ENCODE data around the gene STARD7. TPM values are rescaled to one million over a fixed set of nuclear protein-coding genes. Genes with fewer than 3 reads are reported as not detected.

The STARD7 gene, protein sequence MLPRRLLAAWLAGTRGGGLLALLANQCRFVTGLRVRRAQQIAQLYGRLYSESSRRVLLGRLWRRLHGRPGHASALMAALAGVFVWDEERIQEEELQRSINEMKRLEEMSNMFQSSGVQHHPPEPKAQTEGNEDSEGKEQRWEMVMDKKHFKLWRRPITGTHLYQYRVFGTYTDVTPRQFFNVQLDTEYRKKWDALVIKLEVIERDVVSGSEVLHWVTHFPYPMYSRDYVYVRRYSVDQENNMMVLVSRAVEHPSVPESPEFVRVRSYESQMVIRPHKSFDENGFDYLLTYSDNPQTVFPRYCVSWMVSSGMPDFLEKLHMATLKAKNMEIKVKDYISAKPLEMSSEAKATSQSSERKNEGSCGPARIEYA
- 83.3 to 94.9 TPM (median 89.7 TPM) in 5 replicates for total RNA-seq (2022; extraction: Qiagen RNA extraction; ENCODE audit: low read depth)

DNA sequence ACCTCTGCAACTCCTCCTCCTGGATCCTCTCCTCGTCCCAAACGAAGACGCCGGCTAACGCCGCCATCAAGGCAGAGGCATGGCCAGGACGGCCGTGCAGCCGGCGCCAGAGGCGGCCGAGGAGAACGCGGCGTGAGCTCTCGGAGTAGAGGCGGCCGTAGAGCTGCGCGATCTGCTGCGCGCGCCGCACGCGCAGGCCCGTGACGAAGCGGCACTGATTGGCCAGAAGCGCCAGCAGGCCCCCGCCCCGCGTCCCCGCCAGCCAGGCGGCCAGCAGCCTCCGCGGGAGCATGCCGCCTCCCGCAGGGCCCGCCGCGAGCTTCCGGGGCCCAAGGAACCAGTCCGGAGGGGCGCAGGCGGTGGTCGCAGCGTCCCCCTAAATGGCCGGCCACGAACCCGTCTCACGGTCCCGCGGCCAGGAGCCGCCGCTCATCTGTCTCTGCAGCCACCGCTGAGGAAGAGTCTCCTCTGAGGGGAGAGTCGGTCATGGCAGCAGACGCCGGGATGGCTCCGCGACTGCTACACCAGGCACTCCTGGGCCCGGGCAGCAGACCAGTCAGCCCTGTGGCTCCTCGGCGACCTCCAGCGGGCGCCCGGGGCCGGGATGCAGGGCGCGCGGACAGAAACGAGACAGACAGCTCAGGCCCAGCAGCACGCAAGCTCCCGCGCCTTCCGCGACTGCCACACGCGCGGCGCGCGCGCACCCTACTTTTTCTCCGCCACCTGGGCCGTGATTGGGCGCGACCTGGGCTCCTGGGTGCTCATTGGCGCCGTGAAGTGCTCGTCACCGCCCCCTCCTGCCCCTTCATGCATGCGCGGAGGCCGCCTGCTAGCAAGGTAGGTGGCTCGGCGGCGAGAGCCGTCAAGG lies at the start of gene STARD7:
Gene STARD7, minus strand, starts transcription at position 685 of the 868 bp plus-strand sequence. Its CDS starts 393 bp downstream, at position 292.

DNA sequence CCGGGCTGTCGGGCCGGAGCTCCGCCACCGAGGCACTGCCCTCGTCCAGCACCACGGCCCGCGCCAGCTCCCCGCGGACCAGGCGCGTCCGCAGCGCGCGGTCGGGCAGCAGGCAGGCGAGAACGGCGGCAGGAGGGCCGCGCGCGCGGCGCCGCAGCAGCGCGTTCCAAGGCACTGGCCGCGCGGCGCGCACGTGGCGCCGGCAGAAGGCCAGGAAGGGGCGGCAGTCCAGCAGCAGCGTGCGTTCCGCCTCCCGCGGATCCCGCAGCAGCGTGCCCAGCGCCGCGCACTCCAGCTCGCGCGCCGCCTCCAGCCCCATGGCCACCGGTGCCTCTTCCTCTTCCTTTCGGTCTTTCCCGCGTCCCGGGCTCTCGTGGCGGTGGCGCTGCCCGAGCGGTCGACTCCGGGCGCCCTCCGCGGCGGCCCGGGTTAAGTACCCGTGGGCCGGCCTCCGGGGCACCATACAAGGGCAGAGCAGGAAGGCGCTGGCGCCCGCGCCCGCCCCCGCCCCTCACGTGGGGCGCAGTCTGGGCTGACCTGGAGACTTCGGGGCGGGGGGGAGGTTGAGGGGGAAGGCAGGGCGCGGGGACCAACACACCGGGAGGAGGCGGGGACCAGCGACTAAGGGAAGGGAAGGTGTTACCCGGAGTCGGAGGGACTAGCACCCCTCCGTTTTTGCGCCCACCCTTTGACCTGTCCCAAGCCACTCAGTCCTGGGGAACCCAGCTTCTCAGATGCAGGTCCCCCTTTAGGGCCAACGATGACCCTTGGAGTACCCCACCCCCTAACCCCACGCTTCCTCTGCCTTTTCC lies 63.4 kb downstream of the STARD7 start, which contains the start of gene DUSP2:
Gene DUSP2, minus strand, starts transcription at position 405 of the 812 bp plus-strand sequence. Its CDS starts 86 bp downstream, at position 319.

DNA sequence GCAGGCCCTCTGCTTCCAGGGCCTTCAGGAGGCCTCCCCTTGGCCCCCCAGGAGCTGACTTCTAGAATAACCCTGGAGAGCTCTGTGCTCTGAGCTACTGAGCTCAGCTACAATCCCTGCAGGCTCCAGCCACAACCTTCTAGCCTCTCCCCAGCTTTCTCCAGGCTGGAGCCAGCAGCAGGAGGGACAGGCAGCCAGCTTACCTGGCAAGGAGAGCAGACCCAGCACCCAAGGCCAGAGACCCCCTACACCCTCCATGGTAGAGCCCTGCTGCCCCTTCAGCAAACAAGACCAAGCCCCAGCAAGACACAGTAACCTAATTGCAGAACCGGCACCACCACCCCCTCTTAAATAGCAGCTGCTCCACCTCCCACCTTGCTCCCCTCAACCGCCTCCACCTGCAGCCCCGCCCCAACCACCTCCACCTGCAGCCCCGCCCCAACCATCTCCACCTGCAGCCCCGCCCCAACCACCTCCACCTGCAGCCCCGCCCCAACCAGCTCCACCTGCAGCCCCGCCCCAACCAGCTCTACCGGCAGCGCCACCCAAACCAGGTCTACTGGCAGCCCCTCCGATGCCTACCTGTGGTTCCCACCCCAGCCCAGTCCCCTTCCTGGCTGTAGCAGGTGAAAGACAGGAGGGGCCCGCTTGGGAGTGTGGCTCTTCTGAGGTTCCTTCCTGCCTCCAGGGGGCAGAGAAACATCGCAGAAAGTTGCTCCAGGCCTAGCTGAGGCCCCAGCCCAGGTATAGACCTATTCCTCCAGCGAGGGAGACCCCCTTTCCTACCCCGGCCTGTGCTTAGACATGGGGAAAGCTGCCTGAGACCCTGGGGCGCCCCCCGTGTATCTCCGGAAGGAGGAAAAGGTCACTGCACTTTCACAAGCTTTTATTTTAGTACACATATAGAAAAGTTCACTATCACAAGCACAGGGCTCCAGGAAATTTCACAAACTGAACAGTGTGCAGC lies 70.2 kb downstream of the STARD7 start, which contains the start of gene ASTL:
Gene ASTL, minus strand, starts transcription at position 324 of the 967 bp plus-strand sequence. Its CDS starts 66 bp downstream, at position 258.

Other genes starting within 250 kb of the STARD7 start
- gene ANKRD36C, start 217.0 kb downstream of the STARD7 start, total RNA-seq (2022; extraction: Qiagen RNA extraction; ENCODE audit: low read depth): 2.6 to 4.6 TPM (median 3.9 TPM) in 5 replicates
- not detected in 5 replicates for gene GPAT2, start 173.9 kb downstream of the STARD7 start, total RNA-seq (2022; extraction: Qiagen RNA extraction; ENCODE audit: low read depth)
- gene ADRA2B, start 92.3 kb downstream of the STARD7 start, total RNA-seq (2022; extraction: Qiagen RNA extraction; ENCODE audit: low read depth): 0.03 to 0.13 TPM (median 0.08 TPM) in 5 replicates
- not detected in 5 replicates for gene ASTL, start 70.3 kb downstream of the STARD7 start, total RNA-seq (2022; extraction: Qiagen RNA extraction; ENCODE audit: low read depth)
- 0.21 to 0.49 TPM (median 0.38 TPM) in 5 replicates for gene DUSP2, start 63.4 kb downstream of the STARD7 start, total RNA-seq (2022; extraction: Qiagen RNA extraction; ENCODE audit: low read depth)
- 37.9 to 48.8 TPM (median 45.0 TPM) in 5 replicates for gene TMEM127, start 57.2 kb upstream of the STARD7 start, total RNA-seq (2022; extraction: Qiagen RNA extraction; ENCODE audit: low read depth)
- gene CIAO1, start 57.4 kb upstream of the STARD7 start, total RNA-seq (2022; extraction: Qiagen RNA extraction; ENCODE audit: low read depth): 74.6 to 87.1 TPM (median 84.0 TPM) in 5 replicates
- gene SNRNP200, start 96.7 kb upstream of the STARD7 start, total RNA-seq (2022; extraction: Qiagen RNA extraction; ENCODE audit: low read depth): 115 to 121 TPM (median 119 TPM) in 5 replicates
- not detected in 5 replicates for gene ITPRIPL1, start 116.5 kb upstream of the STARD7 start, total RNA-seq (2022; extraction: Qiagen RNA extraction; ENCODE audit: low read depth)
- gene NCAPH, start 126.9 kb upstream of the STARD7 start, total RNA-seq (2022; extraction: Qiagen RNA extraction; ENCODE audit: low read depth): 43.4 to 47.5 TPM (median 44.9 TPM) in 5 replicates